HepG2 (cell line): Measurements from ENCODE around the gene NEK3. TPM values are rescaled to one million over a fixed set of nuclear protein-coding genes. Genes with fewer than 3 reads are reported as not detected.
A peak's percentile ranks its signal among the peaks of the same experiment; 100 is the strongest.

Experiments
- ASH2L ChIP-seq: fragments of 300-600, 200-600 bp; sonication (generic); IDR thresholded peaks from 2 replicates; pipeline ENCODE4 v1.7.0; 2017; ENCODE audit warnings: low read depth, mild to moderate bottlenecking, moderate library complexity, mixed read lengths, low read length; ENCODE audit not compliant: insufficient read length
- CENPX ChIP-seq: sonication (generic); formaldehyde crosslinking; IDR thresholded peaks from 2 replicates; pipeline ENCODE4 v1.9.0; 2021; ENCODE audit warnings: mild to moderate bottlenecking, missing genetic modification reagents, moderate library complexity
- FOXA1 ChIP-seq, 2 experiments: fragments of 450-650 bp in 1 of 2; sonication (generic) in 1 of 2; formaldehyde crosslinking in 1 of 2; IDR thresholded peaks; 2 replicates each; pipeline versions ENCODE4 v1.4.0 to v1.6.1; 2016 to 2020; ENCODE audit warnings: missing genetic modification reagents in 1 of 2
- HOXD1 ChIP-seq: sonication (generic); formaldehyde crosslinking; IDR thresholded peaks from 2 replicates; pipeline ENCODE4 v1.5.0; 2020; ENCODE audit warnings: missing genetic modification reagents
- MTF1 ChIP-seq: sonication (generic); formaldehyde crosslinking; IDR thresholded peaks from 2 replicates; pipeline ENCODE4 v1.5.0; 2020; ENCODE audit warnings: missing genetic modification reagents
- SIX4 ChIP-seq: sonication (generic); formaldehyde crosslinking; IDR thresholded peaks from 2 replicates; pipeline ENCODE4 v1.4.0; 2020; ENCODE audit warnings: missing genetic modification reagents
- SUZ12 ChIP-seq: fragments of 150-350 bp; IDR thresholded peaks from 2 replicates; pipeline ENCODE4 v1.6.1; 2014; ENCODE audit warnings: low read depth, low read length
- TBX2 ChIP-seq: sonication (generic); formaldehyde crosslinking; IDR thresholded peaks from 2 replicates; pipeline ENCODE4 v1.5.0; 2020; ENCODE audit warnings: missing genetic modification reagents, mild to moderate bottlenecking, borderline replicate concordance
- YY1 ChIP-seq: IDR thresholded peaks from 2 replicates; pipeline ENCODE4 v1.6.1; 2011; ENCODE audit warnings: low read length, low read depth, moderate library complexity, mild to moderate bottlenecking; ENCODE audit not compliant: insufficient read depth, insufficient replicate concordance
- ZNF180 ChIP-seq: sonication (generic); formaldehyde crosslinking; IDR thresholded peaks from 2 replicates; pipeline ENCODE4 v1.4.0; 2020; ENCODE audit warnings: low read depth, missing genetic modification reagents, borderline replicate concordance
- ZNF468 ChIP-seq: sonication (generic); formaldehyde crosslinking; IDR thresholded peaks from 2 replicates; pipeline ENCODE4 v1.8.0; 2022; ENCODE audit warnings: mild to moderate bottlenecking, moderate library complexity, missing genetic modification reagents
- ZNF75D ChIP-seq: sonication (generic); formaldehyde crosslinking; IDR thresholded peaks from 2 replicates; pipeline ENCODE4 v1.8.1; 2023; ENCODE audit warnings: missing genetic modification reagents, mild to moderate bottlenecking, borderline replicate concordance
- ZNF776 ChIP-seq: sonication (generic); formaldehyde crosslinking; IDR thresholded peaks from 2 replicates; pipeline ENCODE4 v1.4.0; 2020; ENCODE audit warnings: mild to moderate bottlenecking, missing genetic modification reagents
- polyA plus RNA-seq, 8 experiments: library from polyadenylated mRNA; depleted of rRNA in 3 of 8; stranded (reverse) in 7 of 8; unstranded in 1 of 8; fragments of >200 nt; fragmentation: Illumina TruSeq in 4 of 8; extraction: Trizol in 4 of 8; gene quantifications; 2 replicates each; pipeline versions ENCODE4 v1.2.1 to v1.2.3, GENCODE V29; 2011 to 2016; ENCODE audit warnings: low read depth in 4 of 8, missing spikeins in 1 of 8, mixed read lengths in 1 of 8; ENCODE audit not compliant: insufficient read depth in 1 of 8
- total RNA-seq, 5 experiments: library from RNA; depleted of rRNA; stranded (reverse); fragments of >200 nt; fragmentation: Illumina TruSeq; extraction: Trizol; gene quantifications; 2 replicates each; pipeline ENCODE4 v1.2.3, GENCODE V29; 2016; ENCODE audit warnings: low read depth in 1 of 5
- TF ChIP-seq, protein P1 (sequence below): sonication (generic); formaldehyde crosslinking; IDR thresholded peaks from 2 replicates; pipeline ENCODE4 v1.4.0; 2020; ENCODE audit warnings: mild to moderate bottlenecking, missing genetic modification reagents, borderline replicate concordance
- TF ChIP-seq, protein P2 (sequence below): sonication (generic); formaldehyde crosslinking; IDR thresholded peaks from 2 replicates; pipeline ENCODE4 v1.4.0; 2020; ENCODE audit warnings: missing genetic modification reagents
- TF ChIP-seq, protein P3 (sequence below): sonication (generic); formaldehyde crosslinking; IDR thresholded peaks from 2 replicates; pipeline ENCODE4 v1.4.0; 2020; ENCODE audit warnings: missing genetic modification reagents, mild to moderate bottlenecking, borderline replicate concordance
- TF ChIP-seq, protein P4 (sequence below): sonication (generic); formaldehyde crosslinking; IDR thresholded peaks from 2 replicates; pipeline ENCODE4 v1.4.0; 2020; ENCODE audit warnings: missing genetic modification reagents, mild to moderate bottlenecking, borderline replicate concordance

NEK3 gene
- total and polyA plus RNA-seq, 2 of the 13 experiments (the other 11 are each of a cell fraction or from before 2014, with no cell fraction given), result 36.7 to 68.2 TPM

DNA sequence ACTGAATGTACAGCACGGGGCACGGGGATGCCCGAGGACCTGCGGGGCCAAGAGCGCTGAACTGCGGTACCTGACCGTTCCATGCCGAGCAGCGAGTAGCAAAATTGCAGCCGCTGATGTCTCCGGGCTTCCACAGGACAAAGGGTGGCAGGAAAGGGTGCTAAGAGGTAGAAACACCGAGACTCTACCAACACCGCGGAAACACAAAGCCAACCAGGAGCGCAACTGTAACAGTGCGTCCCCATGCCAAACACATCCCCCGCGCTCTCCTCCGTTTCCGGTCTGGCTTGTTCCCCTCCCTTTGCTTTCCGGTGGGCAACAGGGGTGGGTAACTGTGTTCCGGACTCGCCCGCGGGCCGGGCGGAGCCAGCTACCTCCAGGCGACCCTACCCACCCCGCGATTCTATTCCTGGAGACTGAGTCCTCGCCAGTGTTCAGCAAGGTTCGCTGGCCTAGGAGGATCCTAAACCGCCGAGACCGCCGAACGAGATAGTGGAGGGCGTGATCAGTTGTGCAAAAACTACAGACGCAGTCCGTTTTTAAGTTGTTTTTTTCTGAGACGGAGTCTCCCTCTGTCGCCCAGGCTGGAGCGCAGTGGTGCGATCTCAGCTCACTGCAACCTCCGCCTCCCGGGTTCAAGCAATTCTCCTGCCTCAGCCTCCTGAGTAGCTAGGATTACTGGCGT lies 34.9 kb upstream of the NEK3 start (continued):
- TF ChIP-seq, protein P1, sequence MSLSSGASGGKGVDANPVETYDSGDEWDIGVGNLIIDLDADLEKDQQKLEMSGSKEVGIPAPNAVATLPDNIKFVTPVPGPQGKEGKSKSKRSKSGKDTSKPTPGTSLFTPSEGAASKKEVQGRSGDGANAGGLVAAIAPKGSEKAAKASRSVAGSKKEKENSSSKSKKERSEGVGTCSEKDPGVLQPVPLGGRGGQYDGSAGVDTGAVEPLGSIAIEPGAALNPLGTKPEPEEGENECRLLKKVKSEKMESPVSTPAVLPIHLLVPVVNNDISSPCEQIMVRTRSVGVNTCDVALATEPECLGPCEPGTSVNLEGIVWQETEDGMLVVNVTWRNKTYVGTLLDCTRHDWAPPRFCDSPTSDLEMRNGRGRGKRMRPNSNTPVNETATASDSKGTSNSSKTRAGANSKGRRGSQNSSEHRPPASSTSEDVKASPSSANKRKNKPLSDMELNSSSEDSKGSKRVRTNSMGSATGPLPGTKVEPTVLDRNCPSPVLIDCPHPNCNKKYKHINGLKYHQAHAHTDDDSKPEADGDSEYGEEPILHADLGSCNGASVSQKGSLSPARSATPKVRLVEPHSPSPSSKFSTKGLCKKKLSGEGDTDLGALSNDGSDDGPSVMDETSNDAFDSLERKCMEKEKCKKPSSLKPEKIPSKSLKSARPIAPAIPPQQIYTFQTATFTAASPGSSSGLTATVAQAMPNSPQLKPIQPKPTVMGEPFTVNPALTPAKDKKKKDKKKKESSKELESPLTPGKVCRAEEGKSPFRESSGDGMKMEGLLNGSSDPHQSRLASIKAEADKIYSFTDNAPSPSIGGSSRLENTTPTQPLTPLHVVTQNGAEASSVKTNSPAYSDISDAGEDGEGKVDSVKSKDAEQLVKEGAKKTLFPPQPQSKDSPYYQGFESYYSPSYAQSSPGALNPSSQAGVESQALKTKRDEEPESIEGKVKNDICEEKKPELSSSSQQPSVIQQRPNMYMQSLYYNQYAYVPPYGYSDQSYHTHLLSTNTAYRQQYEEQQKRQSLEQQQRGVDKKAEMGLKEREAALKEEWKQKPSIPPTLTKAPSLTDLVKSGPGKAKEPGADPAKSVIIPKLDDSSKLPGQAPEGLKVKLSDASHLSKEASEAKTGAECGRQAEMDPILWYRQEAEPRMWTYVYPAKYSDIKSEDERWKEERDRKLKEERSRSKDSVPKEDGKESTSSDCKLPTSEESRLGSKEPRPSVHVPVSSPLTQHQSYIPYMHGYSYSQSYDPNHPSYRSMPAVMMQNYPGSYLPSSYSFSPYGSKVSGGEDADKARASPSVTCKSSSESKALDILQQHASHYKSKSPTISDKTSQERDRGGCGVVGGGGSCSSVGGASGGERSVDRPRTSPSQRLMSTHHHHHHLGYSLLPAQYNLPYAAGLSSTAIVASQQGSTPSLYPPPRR (CRISPR knock-in tag), result peak; percentile 70; the same call in 1 of the 2 replicates
- peak; percentile 92; the same call in 1 of the 2 replicates for TF ChIP-seq ZNF468 (CRISPR knock-in tag)
- TF ChIP-seq ZNF180 (CRISPR knock-in tag), result no peak
- 0 out of 2 replicates have a peak, but pooled peaks have one; percentile 42 for TF ChIP-seq MTF1 (CRISPR knock-in tag)
- TF ChIP-seq ASH2L, result peak; percentile 98
- peak; percentile 87 for TF ChIP-seq TBX2
- TF ChIP-seq FOXA1 (IDR thresholded peaks at IDR 0.05), result no peak
- TF ChIP-seq FOXA1 (CRISPR knock-in tag; IDR thresholded peaks at IDR 0.05), result peak; percentile 88
- TF ChIP-seq CENPX, result no peak
- peak; percentile 81 for TF ChIP-seq YY1
- TF ChIP-seq, protein P2, sequence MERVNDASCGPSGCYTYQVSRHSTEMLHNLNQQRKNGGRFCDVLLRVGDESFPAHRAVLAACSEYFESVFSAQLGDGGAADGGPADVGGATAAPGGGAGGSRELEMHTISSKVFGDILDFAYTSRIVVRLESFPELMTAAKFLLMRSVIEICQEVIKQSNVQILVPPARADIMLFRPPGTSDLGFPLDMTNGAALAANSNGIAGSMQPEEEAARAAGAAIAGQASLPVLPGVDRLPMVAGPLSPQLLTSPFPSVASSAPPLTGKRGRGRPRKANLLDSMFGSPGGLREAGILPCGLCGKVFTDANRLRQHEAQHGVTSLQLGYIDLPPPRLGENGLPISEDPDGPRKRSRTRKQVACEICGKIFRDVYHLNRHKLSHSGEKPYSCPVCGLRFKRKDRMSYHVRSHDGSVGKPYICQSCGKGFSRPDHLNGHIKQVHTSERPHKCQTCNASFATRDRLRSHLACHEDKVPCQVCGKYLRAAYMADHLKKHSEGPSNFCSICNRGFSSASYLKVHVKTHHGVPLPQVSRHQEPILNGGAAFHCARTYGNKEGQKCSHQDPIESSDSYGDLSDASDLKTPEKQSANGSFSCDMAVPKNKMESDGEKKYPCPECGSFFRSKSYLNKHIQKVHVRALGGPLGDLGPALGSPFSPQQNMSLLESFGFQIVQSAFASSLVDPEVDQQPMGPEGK, result peak; percentile 31; the same call in 1 of the 2 replicates
- peak; percentile 33; the same call in 1 of the 2 replicates for TF ChIP-seq ZNF776 (CRISPR knock-in tag)
- TF ChIP-seq, protein P3, sequence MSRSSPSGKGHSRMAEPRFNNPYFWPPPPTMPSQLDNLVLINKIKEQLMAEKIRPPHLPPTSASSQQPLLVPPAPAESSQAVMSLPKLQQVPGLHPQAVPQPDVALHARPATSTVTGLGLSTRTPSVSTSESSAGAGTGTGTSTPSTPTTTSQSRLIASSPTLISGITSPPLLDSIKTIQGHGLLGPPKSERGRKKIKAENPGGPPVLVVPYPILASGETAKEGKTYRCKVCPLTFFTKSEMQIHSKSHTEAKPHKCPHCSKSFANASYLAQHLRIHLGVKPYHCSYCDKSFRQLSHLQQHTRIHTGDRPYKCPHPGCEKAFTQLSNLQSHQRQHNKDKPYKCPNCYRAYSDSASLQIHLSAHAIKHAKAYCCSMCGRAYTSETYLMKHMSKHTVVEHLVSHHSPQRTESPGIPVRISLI, result peak; percentile 39; the same call in 1 of the 2 replicates
- 0 out of 2 replicates have a peak, but pooled peaks have one; percentile 17 for TF ChIP-seq SUZ12
- TF ChIP-seq HOXD1 (CRISPR knock-in tag), result peak; percentile 87; the same call in 1 of the 2 replicates
- no peak for TF ChIP-seq ZNF75D
- peak; percentile 54; the same call in 1 of the 2 replicates for TF ChIP-seq SIX4 (CRISPR knock-in tag)
- TF ChIP-seq, protein P4, sequence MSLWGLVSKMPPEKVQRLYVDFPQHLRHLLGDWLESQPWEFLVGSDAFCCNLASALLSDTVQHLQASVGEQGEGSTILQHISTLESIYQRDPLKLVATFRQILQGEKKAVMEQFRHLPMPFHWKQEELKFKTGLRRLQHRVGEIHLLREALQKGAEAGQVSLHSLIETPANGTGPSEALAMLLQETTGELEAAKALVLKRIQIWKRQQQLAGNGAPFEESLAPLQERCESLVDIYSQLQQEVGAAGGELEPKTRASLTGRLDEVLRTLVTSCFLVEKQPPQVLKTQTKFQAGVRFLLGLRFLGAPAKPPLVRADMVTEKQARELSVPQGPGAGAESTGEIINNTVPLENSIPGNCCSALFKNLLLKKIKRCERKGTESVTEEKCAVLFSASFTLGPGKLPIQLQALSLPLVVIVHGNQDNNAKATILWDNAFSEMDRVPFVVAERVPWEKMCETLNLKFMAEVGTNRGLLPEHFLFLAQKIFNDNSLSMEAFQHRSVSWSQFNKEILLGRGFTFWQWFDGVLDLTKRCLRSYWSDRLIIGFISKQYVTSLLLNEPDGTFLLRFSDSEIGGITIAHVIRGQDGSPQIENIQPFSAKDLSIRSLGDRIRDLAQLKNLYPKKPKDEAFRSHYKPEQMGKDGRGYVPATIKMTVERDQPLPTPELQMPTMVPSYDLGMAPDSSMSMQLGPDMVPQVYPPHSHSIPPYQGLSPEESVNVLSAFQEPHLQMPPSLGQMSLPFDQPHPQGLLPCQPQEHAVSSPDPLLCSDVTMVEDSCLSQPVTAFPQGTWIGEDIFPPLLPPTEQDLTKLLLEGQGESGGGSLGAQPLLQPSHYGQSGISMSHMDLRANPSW (CRISPR knock-in tag), result peak; percentile 73; the same call in 1 of the 2 replicates
